GM21515 (cell line): Measurements from ENCODE around the gene PRMT9.

Experiments
- ATAC-seq: cut with Tn5 transposase; IDR thresholded peaks from one replicate; pipeline ENCODE4 v1.9.1; 2021; ENCODE audit not compliant: unreplicated experiment

The PRMT9 gene

GRCh38 chr4:147625733-147626132 lies 58.2 kb downstream of the PRMT9 start:
- ATAC-seq = no peak

GRCh38 chr4:147620315-147620714 lies 63.6 kb downstream of the PRMT9 start:
- ATAC-seq = no peak

- peak; percentile 23 for ATAC-seq
Observed at GRCh38 chr4:147617841-147618691, 65.9 kb downstream of the PRMT9 start.

GRCh38 chr4:147617173-147617840 lies 66.7 kb downstream of the PRMT9 start, which contains the start of gene TMEM184C:
TSS of gene TMEM184C (plus strand) at chr4:147617397. CDS start at chr4:147617957, 560 bp downstream.
- ATAC-seq = peak; percentile 99

- peak; percentile 8 for ATAC-seq
Observed at GRCh38 chr4:147616849-147617172, 67.2 kb downstream of the PRMT9 start.

- ATAC-seq = no peak
Observed at GRCh38 chr4:147610686-147611085, 73.3 kb downstream of the PRMT9 start.

GRCh38 chr4:147607471-147607870 lies 76.5 kb downstream of the PRMT9 start:
- no peak for ATAC-seq

GRCh38 chr4:147605499-147605898 lies 78.5 kb downstream of the PRMT9 start:
- no peak for ATAC-seq

- ATAC-seq = no peak
Observed at GRCh38 chr4:147599769-147600168, 84.2 kb downstream of the PRMT9 start.

- no peak for ATAC-seq
Observed at GRCh38 chr4:147599206-147599605, 84.8 kb downstream of the PRMT9 start.

GRCh38 chr4:147597561-147597960 lies 86.4 kb downstream of the PRMT9 start:
- ATAC-seq = no peak

GRCh38 chr4:147596981-147597380 lies 87.0 kb downstream of the PRMT9 start:
- ATAC-seq = no peak

GRCh38 chr4:147596377-147596776 lies 87.6 kb downstream of the PRMT9 start:
- ATAC-seq = no peak

GRCh38 chr4:147594578-147594977 lies 89.4 kb downstream of the PRMT9 start:
- ATAC-seq = no peak

GRCh38 chr4:147594107-147594506 lies 89.9 kb downstream of the PRMT9 start:
- ATAC-seq = no peak

GRCh38 chr4:147591106-147591505 lies 92.9 kb downstream of the PRMT9 start:
- no peak for ATAC-seq

GRCh38 chr4:147590249-147590920 lies 93.6 kb downstream of the PRMT9 start:
- no peak for ATAC-seq

- ATAC-seq = no peak
Observed at GRCh38 chr4:147589586-147589985, 94.4 kb downstream of the PRMT9 start.
